Brain microvascular endothelial cell (primary cell): ENCODE data around the gene SSBP2.

Source experiments
- DNase-seq: peaks from one replicate; pipeline ENCODE4 v3.0.0-alpha.2; 2020
- H3K27ac ChIP-seq: fragments of 250-450 bp; sonication (Bioruptor Pico); 2 replicates; pipeline ENCODE4 v1.5.1; 2020; ENCODE audit warnings: mild to moderate bottlenecking, moderate library complexity
- H3K27me3 ChIP-seq: fragments of 250-450 bp; sonication (Bioruptor Pico); replicated peaks from 2 replicates; pipeline ENCODE4 v1.5.1; 2020; ENCODE audit warnings: mild to moderate bottlenecking
- H3K36me3 ChIP-seq: fragments of 250-450 bp; sonication (Bioruptor Pico); replicated peaks from 2 replicates; pipeline ENCODE4 v1.5.1; 2020; ENCODE audit warnings: mild to moderate bottlenecking
- H3K4me3 ChIP-seq: 2 replicates; pipeline ENCODE4 v1.5.1; 2011; ENCODE audit warnings: low read depth, mild to moderate bottlenecking, control low read depth, low read length, moderate library complexity
- in situ Hi-C: cut with HindIII; loops from 2 replicates; pipeline ENCODE4 v1.10.0; 2017; ENCODE audit warnings: low sequenced_read_pairs, low pct_ligation_motif_present
- TF ChIP-seq, protein P1 (sequence below): IDR thresholded peaks from 2 replicates; pipeline ENCODE4 v1.5.1; 2011; ENCODE audit warnings: low read depth, mild to moderate bottlenecking, moderate library complexity, low read length, control low read depth, inconsistent platforms; ENCODE audit errors: missing control alignments

The SSBP2 gene

DNA sequence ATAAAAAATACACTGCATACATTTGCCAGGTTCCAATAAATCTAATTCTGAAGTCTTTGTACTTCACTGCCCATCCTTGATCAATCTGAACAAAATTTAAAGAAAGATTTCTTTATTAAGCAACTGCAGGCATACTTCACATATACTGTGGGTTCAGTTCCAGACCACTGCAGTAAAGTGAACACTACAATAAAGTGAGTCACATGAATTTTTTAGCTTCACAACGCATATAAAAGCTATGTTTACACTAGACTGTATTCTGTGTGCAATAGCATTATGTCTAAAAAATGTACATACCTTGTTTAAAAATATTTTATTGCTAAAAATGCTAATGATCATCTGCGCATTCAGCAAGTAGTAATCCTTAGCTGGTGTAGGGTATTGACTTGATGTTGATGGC lies 52.1 kb downstream of the SSBP2 start:
- H3K27me3 ChIP-seq: no peaks in the 10 kb centered on the region
- no peak for DNase-seq
- in situ Hi-C loops: no loop called here
- TF ChIP-seq, protein P1, sequence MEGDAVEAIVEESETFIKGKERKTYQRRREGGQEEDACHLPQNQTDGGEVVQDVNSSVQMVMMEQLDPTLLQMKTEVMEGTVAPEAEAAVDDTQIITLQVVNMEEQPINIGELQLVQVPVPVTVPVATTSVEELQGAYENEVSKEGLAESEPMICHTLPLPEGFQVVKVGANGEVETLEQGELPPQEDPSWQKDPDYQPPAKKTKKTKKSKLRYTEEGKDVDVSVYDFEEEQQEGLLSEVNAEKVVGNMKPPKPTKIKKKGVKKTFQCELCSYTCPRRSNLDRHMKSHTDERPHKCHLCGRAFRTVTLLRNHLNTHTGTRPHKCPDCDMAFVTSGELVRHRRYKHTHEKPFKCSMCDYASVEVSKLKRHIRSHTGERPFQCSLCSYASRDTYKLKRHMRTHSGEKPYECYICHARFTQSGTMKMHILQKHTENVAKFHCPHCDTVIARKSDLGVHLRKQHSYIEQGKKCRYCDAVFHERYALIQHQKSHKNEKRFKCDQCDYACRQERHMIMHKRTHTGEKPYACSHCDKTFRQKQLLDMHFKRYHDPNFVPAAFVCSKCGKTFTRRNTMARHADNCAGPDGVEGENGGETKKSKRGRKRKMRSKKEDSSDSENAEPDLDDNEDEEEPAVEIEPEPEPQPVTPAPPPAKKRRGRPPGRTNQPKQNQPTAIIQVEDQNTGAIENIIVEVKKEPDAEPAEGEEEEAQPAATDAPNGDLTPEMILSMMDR: no peak
- no peak overlapping the region for H3K27ac ChIP-seq
- no peak overlapping the region for H3K4me3 ChIP-seq
- no peaks in the 10 kb centered on the region for H3K36me3 ChIP-seq

DNA sequence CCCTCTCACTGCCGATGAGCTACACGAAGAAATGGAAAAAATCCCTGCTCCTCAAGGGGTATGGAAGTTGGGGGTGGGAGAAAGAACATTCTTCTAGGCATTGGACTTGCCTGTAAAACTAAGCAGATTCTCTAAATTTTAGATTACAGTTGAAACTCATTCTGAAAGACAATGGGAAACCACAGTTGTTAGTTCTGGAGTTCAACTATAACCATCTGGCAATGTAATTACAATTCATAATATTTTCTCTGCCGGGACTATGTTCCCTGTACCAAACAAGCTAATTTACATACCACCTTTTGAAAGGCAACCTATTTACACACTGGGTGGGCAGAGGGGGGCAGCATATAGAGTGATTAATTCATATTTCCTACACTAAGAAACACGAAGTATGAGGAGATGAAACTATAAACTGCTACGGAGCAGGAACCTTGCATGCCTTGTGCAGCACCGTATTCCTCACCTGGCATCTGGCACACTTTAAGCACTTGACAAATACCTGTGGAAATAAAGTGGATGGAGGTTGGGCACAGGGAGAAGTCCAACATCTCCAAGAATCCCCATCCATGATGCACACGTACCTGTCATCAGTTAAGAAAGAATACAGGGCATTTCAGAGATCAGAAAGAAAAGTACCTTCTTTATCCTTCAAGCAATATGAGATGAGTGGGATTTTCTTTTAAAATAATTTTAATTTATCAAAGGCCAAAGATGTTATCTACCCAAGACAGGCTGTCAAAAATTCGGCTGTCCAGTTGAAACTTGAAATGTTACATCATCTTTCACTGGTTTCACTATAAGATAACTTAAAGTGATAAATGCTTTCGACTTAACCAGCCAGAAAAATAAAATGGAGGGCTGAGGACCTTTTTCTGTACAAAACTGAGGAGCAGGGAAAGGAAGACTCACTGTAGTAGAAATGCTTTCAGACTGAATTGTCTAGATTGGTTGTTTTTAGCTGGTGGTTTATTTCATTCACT lies 54.2 kb downstream of the SSBP2 start:
- no peak overlapping the region for H3K4me3 ChIP-seq
- DNase-seq: no peak
- TF ChIP-seq, protein P1: no peak
- in situ Hi-C loops: no loop called here
- H3K27ac ChIP-seq: no peak overlapping the region
- H3K27me3 ChIP-seq: no peaks in the 10 kb centered on the region
- H3K36me3 ChIP-seq: no peaks in the 10 kb centered on the region

DNA sequence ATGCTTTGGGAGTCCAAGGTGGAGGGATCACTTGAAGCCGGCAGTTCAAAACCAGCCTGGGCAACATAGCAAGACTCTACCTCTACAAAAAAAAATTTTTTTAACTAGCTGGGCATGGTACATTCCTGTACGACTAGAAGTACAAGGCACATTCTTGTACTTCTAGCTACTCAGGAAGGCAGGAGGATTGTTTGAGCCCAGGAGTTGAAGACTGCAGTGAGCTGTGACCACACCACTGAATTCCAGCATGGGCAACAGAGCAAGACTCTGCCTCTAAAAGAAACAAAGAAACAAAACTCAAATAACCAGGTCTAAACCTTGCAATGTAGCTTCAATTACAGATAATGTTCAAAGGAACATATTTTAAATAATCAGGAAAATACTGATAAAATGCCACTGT lies 56.2 kb downstream of the SSBP2 start:
- TF ChIP-seq, protein P1: no peak
- no peaks in the 10 kb centered on the region for H3K27me3 ChIP-seq
- no peak for DNase-seq
- H3K27ac ChIP-seq: no peak overlapping the region
- no peak overlapping the region for H3K4me3 ChIP-seq
- no peaks in the 10 kb centered on the region for H3K36me3 ChIP-seq
- in situ Hi-C loops: no loop called here

DNA sequence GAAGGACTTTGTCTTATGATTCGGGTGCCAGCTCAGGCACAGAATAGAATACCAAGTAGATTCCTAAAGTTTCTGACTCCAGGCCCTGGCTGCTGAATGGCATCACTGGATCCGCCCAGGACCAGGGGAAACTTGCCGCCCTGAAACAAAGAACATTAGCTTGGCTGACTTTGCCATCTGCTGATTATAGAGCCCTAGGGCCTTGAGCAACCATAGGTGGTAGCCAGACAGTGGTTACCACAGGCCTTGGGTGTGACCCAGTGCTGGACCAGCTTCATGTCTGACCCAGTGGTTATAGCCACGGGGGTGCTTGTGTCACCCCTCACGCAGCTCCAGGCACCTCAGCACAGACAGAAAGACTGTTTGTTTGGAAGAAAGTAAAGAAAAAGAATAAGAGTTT lies 62.7 kb downstream of the SSBP2 start:
- no peak overlapping the region for H3K4me3 ChIP-seq
- no peak overlapping the region for H3K27ac ChIP-seq
- H3K36me3 ChIP-seq: no peaks in the 10 kb centered on the region
- H3K27me3 ChIP-seq: no peaks in the 10 kb centered on the region
- in situ Hi-C loops: no loop called here
- TF ChIP-seq, protein P1: no peak
- no peak for DNase-seq

- H3K27ac ChIP-seq: no peak overlapping the region
- in situ Hi-C loops: no loop called here
Measured at GRCh38 chr5:81687292-81687691, 63.6 kb downstream of the SSBP2 start.

More at GRCh38 chr5:81687292-81687691, 63.6 kb downstream of the SSBP2 start:
- Histone ChIP-seq H3K27me3 (no peaks in the 10 kb centered on the region), H3K4me3 (no peak overlapping the region), H3K36me3 (no peaks in the 10 kb centered on the region)
- DNase-seq: no peak
- TF ChIP-seq, protein P1: no peak
